ENCODE results near the gene CRYBA2. TPM values are rescaled to one million over a fixed set of nuclear protein-coding genes. Genes with fewer than 3 reads are reported as not detected.

CRYBA2 gene
- total and polyA plus RNA-seq, 2 of the 8 experiments (the other 6 are each of a cell fraction or from before 2014, with no cell fraction given) = not detected

DNA sequence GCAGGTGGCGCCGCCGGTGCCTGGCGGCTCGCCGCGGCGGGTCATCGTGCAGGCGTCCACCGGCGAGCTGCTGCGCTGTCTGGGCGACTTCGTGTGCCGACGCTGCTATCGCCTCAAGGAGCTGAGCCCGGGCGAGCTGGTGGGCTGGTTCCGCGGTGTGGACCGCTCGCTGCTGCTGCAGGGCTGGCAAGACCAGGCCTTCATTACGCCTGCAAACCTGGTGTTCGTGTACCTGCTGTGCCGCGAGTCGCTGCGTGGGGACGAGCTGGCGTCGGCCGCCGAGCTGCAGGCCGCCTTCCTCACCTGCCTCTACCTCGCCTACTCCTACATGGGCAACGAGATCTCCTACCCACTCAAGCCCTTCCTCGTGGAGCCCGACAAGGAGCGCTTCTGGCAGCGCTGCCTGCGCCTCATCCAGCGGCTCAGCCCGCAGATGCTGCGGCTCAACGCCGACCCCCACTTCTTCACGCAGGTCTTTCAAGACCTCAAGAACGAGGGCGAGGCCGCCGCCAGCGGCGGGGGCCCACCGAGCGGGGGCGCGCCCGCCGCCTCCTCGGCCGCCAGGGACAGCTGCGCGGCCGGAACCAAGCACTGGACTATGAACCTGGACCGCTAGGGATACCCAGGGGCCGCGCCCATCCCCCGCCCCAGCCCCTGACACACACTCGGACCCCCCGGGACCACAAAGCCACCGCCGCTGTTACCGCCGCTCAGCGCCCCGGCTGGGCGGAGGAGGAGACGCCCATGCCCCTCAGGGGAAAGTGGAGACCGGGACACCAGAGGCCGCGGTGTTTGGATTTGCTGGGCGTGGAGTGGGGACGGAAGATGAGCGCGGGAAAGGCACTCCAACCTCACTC is 32.7 kb downstream of the CRYBA2 start:
- Histone ChIP-seq H3K4ac (replicated peaks; ENCODE audit: insufficient read length, low read depth, low read length) (no peak overlapping the region), H3K4me1 (replicated peaks in 1 of 4; ENCODE audit: control insufficient read depth in 3 of 4, insufficient read depth in 4 of 4, low read length in 3 of 4) (peaks cover 15 to 33% (median 20%) of the 10 kb centered on the region in 4 experiments), H2BK15ac (ENCODE audit: low read length) (0 out of 2 replicates have a peak overlapping the region, but pooled peaks have one; percentile 88), H4K20me1 (replicated peaks in 1 of 2; ENCODE audit: control insufficient read depth in 1 of 2, insufficient read depth in 2 of 2, low read length in 2 of 2) (peaks cover 2 to 12% of the 10 kb centered on the region in 2 experiments), H3K79me2 (ENCODE audit: control insufficient read depth in 1 of 2, insufficient read depth in 2 of 2, low read length in 2 of 2) (no peaks in the 10 kb centered on the region), H3K56ac (replicated peaks; ENCODE audit: insufficient read length, low read depth, low read length) (no peak overlapping the region), H3K4me2 (ENCODE audit: insufficient read depth in 1 of 2, low read depth in 2 of 2, low read length in 2 of 2) (peak overlapping the region; percentile 84 to 95), H3K14ac (ENCODE audit: insufficient read length) (no peak overlapping the region), H2AFZ (ENCODE audit: low read length) (no peak overlapping the region), H2BK120ac (replicated peaks; ENCODE audit: low read depth, low read length) (no peak overlapping the region), H4K8ac (ENCODE audit: extremely low read depth, insufficient read depth, low read length) (no peak overlapping the region; the same call in 1 of the 2 replicates), H4K91ac (replicated peaks; ENCODE audit: insufficient read length, low read length) (no peak overlapping the region), H3K23ac (ENCODE audit: insufficient read length) (no peak overlapping the region), H2BK5ac (ENCODE audit: low read depth, low read length) (no peak overlapping the region), H3K23me2 (ENCODE audit: low read depth, low read length) (peaks cover 12% of the 10 kb centered on the region), H3K9me3 (ENCODE audit: insufficient read depth in 2 of 2, low read depth in 1 of 2, low read length in 1 of 2) (peaks cover 0 to 2% of the 10 kb centered on the region in 2 experiments; a peak in 1 of 4 replicates), H3K27ac (ENCODE audit: low read depth, low read length) (no peak overlapping the region), H3K36me3 (ENCODE audit: control insufficient read depth in 2 of 4, insufficient read depth in 4 of 4, low read length in 3 of 4) (peaks cover 0 to 15% (median 0%) of the 10 kb centered on the region in 4 experiments; a peak in 1 of 8 replicates), H3K9ac (replicated peaks in 1 of 4; ENCODE audit: extremely low read depth in 1 of 4, low read depth in 3 of 4, low read length in 3 of 4) (no peak overlapping the region), H2BK12ac (ENCODE audit: low read depth, low read length) (peak overlapping the region; percentile 44; the same call in 1 of the 2 replicates), H2BK20ac (ENCODE audit: low read length) (no peak overlapping the region), H3K79me1 (ENCODE audit: low read depth, low read length) (no peaks in the 10 kb centered on the region), H2AK5ac (ENCODE audit: low read depth, low read length) (0 out of 2 replicates have a peak overlapping the region, but pooled peaks have one; percentile 70), H3K27me3 (replicated peaks in 1 of 4; ENCODE audit: control insufficient read depth in 3 of 4, extremely low read depth in 1 of 4, insufficient read depth in 3 of 4, low read length in 3 of 4) (peaks cover 31 to 59% (median 52%) of the 10 kb centered on the region in 4 experiments), H4K5ac (ENCODE audit: insufficient read length, low read depth, low read length) (no peak overlapping the region), H3K18ac (ENCODE audit: extremely low read depth, low read length) (no peak overlapping the region), H3K4me3 (ENCODE audit: extremely low read depth in 1 of 4, insufficient read depth in 2 of 4, low read depth in 3 of 4, low read length in 4 of 4) (peak overlapping the region in 1 of 4 experiments; percentile 68; a peak in 3 of 8 replicates)
- DNase-seq (ENCODE audit: low read depth in 1 of 2, low spot score in 2 of 2) (peak in 1 of 2 experiments; percentile 57), FAIRE-seq (no peak)
- WGBS, 2 experiments (ENCODE audit: extremely low coverage in 1 of 2, insufficient coverage in 1 of 2, insufficient read length in 1 of 2, insufficient replicate concordance in 2 of 2, low coverage in 1 of 2, low lambda C conversion rate in 2 of 2, missing lambda C conversion rate in 1 of 2) = 9% methylated on average over 58 of the region's 87 CpGs; no CpG with 5 or more reads in 1 of the 2 experiments
- ChIA-PET POLR2A (ENCODE audit: partially characterized antibody) (no interaction called here), CTCF (ENCODE audit: partially characterized antibody) (interaction anchor here (0.6 to 6.8 kb wide), 6 partner anchors 14 to 84 kb away, joined by 3 to 50 read pairs (median 3); no protein-coding TSS in a partner anchor)
- TF ChIP-seq EP300 (IDR thresholded peaks at IDR 0.05; ENCODE audit: borderline replicate concordance in 1 of 2, low read depth in 2 of 2, low read length in 2 of 2) (no peak), CHD1 (IDR thresholded peaks at IDR 0.05; ENCODE audit: low read depth, low read length) (no peak), POLR2AphosphoS5 (IDR thresholded peaks at IDR 0.05; ENCODE audit: low read depth, low read length) (no peak), RXRA (IDR thresholded peaks at IDR 0.05; ENCODE audit: insufficient read depth, low read depth, low read length) (no peak), CEBPB (IDR thresholded peaks at IDR 0.05; ENCODE audit: low read depth, low read length) (no peak), SUZ12 (IDR thresholded peaks at IDR 0.05; ENCODE audit: low read length) (peak; percentile 99), SIN3A (conservative IDR thresholded peaks at IDR 0.05 in 1 of 2, IDR thresholded peaks at IDR 0.05 in 1 of 2; ENCODE audit: low read depth in 1 of 2, low read length in 2 of 2) (no peak), EZH2 (IDR thresholded peaks at IDR 0.05; ENCODE audit: low read depth, low read length, severe bottlenecking) (peak; percentile 99)
- TF ChIP-seq, protein P1, sequence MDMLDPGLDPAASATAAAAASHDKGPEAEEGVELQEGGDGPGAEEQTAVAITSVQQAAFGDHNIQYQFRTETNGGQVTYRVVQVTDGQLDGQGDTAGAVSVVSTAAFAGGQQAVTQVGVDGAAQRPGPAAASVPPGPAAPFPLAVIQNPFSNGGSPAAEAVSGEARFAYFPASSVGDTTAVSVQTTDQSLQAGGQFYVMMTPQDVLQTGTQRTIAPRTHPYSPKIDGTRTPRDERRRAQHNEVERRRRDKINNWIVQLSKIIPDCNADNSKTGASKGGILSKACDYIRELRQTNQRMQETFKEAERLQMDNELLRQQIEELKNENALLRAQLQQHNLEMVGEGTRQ (IDR thresholded peaks at IDR 0.05; ENCODE audit: low read length) = no peak
